NB4 (cell line): ENCODE measurements around the gene IGFL4.

Experiments
- MYC ChIP-seq: IDR thresholded peaks from 2 replicates; pipeline ENCODE4 v1.6.1; 2011; ENCODE audit warnings: low read depth, low read length
- POLR2A ChIP-seq: IDR thresholded peaks from 2 replicates; pipeline ENCODE4 v1.6.1; 2011; ENCODE audit warnings: mild to moderate bottlenecking; ENCODE audit not compliant: insufficient read length; ENCODE audit errors: extremely low read depth
- TF ChIP-seq, protein P1 (sequence below): IDR thresholded peaks from one replicate; pipeline ENCODE4 v1.5.1; 2012; ENCODE audit warnings: low read depth, low read length
- TF ChIP-seq, protein P2 (sequence below): IDR thresholded peaks from 2 replicates; pipeline ENCODE4 v1.6.1; 2011; ENCODE audit warnings: low read depth, low read length

- TF ChIP-seq, protein P1, sequence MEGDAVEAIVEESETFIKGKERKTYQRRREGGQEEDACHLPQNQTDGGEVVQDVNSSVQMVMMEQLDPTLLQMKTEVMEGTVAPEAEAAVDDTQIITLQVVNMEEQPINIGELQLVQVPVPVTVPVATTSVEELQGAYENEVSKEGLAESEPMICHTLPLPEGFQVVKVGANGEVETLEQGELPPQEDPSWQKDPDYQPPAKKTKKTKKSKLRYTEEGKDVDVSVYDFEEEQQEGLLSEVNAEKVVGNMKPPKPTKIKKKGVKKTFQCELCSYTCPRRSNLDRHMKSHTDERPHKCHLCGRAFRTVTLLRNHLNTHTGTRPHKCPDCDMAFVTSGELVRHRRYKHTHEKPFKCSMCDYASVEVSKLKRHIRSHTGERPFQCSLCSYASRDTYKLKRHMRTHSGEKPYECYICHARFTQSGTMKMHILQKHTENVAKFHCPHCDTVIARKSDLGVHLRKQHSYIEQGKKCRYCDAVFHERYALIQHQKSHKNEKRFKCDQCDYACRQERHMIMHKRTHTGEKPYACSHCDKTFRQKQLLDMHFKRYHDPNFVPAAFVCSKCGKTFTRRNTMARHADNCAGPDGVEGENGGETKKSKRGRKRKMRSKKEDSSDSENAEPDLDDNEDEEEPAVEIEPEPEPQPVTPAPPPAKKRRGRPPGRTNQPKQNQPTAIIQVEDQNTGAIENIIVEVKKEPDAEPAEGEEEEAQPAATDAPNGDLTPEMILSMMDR: peak; percentile 87
- TF ChIP-seq POLR2A: no peak
- TF ChIP-seq, protein P2, sequence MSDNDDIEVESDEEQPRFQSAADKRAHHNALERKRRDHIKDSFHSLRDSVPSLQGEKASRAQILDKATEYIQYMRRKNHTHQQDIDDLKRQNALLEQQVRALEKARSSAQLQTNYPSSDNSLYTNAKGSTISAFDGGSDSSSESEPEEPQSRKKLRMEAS: 0 out of 2 replicates have a peak, but pooled peaks have one; percentile 24
- no peak for TF ChIP-seq MYC
These were observed 41.3 kb upstream of the IGFL4 start for GRCh38 chr19:46081928-46082727.
